Measurements from ENCODE around the gene KDM4C.

The KDM4C gene

GRCh38 chr9:7196467-7196866 is 438.7 kb downstream of the KDM4C start:
- in situ Hi-C loops (cut with MboI; ENCODE audit: low pct_unique_long_range_greater_than_20kb, low sequenced_read_pairs) = no loop called here
- no peak for DNase-seq

DNA sequence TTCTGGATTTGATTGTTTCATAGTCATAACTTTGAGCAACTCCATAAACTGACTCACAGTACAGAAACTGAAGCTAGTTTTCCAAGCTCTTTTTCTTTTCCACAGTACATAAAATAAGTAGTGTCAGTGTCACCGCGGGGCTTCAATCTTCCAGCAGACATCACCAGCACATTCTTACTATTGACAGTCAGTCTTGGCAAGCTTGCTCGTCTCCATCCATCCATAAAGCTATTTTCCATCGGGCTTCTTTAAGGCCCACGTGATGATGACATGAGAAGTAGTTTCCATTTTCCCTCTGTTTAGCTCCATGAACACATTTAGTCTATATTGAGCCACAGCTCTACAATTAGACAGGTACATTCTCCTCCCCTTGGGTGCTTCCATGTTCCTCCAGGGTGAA is 443.4 kb downstream of the KDM4C start:
- DNase-seq = no peak
- in situ Hi-C loops (cut with MboI; ENCODE audit: low pct_unique_long_range_greater_than_20kb, low sequenced_read_pairs) = no loop called here

- no peak for DNase-seq
- in situ Hi-C loops (cut with MboI; ENCODE audit: low pct_unique_long_range_greater_than_20kb, low sequenced_read_pairs) = no loop called here
Observed at GRCh38 chr9:7205806-7206205, 448.0 kb downstream of the KDM4C start.

DNA sequence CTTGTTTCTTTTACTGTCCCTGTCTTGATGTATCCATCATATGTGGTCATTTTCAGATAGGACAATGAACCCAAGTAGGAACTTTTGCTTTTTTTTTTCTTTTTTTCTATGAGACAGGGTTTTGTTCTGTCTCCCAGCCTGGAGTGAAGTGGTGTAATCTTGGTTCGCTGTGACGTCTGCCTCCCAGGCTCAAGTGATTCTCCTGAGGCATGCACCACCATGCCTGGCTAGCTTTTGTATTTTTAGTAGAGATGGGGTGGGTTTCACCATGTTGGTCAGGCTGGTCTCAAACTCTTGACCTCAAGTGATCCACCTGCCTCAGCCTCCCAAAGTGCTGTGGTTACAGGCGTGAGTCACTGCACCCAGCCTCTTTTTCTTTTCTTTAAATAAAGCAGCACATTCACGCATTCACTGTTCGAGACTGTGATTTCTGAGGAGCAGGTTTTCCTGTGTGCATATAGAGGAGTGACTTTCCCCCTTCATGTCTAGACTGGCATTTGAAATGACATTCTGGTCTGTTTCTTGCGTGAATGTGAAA is 448.5 kb downstream of the KDM4C start:
- DNase-seq = no peak
- in situ Hi-C loops (cut with MboI; ENCODE audit: low pct_unique_long_range_greater_than_20kb, low sequenced_read_pairs) = no loop called here

GRCh38 chr9:7209016-7209715 is 451.4 kb downstream of the KDM4C start:
- in situ Hi-C loops (cut with MboI; ENCODE audit: low pct_unique_long_range_greater_than_20kb, low sequenced_read_pairs) = no loop called here
- no peak for DNase-seq

- in situ Hi-C loops (cut with MboI; ENCODE audit: low pct_unique_long_range_greater_than_20kb, low sequenced_read_pairs) = no loop called here
- DNase-seq = no peak
Observed at GRCh38 chr9:7209990-7210389, 452.2 kb downstream of the KDM4C start.

DNA sequence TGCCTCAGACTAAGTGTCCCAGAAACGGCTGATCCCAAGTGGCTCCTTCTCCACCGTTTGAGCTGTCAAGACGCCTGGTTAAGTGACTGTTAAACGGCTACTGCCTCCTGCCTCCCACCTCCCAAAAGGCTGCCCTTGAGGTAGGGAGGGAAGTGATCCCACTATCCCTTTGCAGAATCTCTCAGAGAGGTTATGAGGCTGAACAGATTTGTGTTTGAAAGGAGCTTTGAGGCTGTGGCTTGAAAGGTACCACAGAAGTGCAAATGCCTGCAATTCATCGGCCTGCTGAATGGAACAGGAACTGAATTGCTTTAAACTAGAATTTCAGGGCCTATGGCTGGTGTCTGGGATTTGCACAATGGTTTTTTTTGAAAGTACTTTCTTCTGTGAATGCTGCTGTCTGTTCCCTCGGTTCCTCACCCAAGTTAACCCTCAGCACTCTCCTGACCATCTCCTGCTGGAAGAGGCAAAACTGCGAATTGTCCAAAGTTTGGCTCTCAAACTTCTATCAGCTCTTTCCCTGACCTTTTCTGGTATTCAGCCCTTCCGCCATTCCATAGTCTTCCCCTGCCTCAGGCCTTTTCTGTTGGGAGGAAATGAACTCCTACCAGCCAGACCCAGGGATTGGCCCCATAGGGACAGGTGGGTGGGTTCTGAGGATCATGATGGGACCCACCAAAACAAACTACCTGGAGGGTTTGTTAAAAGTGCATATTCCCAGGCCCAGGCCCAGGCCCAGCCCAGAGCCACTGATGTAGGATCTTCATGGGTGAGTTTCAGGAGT is 453.3 kb downstream of the KDM4C start:
- in situ Hi-C loops (cut with MboI; ENCODE audit: low pct_unique_long_range_greater_than_20kb, low sequenced_read_pairs) = no loop called here
- DNase-seq = no peak

DNA sequence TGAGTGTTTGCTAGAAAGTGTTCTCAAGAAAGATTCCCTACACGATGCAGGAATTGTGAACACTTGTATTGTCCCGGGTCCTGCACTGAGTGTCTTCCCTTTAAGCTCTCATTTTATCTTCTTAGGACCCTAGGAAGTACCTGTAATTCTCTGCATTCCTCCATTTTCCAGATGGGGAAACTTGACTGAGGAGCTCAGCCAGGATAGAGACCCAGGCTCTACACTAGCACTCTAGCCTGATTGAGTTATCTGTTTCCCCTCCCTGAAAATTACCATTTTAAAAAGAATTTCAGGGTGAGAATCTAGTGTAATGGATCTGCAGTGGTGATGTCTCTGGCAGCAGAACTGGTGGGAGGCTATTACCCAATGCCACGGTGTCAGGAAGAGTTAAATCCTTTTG is 453.9 kb downstream of the KDM4C start:
- no peak for DNase-seq
- in situ Hi-C loops (cut with MboI; ENCODE audit: low pct_unique_long_range_greater_than_20kb, low sequenced_read_pairs) = no loop called here

DNA sequence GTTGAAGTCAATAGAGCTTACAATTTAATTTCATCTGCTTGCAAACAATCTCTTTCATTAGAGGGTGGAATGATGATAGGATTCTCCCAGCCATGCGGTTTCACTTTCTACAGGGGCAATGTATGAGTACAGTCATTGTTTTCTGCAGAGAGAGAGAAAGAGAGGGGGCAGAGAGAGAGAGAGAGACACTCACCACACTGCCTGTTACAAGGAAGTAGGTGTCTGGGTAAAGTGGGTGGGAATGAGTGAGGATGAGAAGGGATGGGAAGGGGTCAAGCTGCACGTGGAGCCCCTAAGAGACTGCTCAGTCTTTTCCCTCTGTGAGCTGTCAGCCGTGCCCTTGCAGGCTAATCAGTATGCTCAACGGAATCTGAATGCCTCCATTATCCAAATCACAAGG is 454.3 kb downstream of the KDM4C start:
- in situ Hi-C loops (cut with MboI; ENCODE audit: low pct_unique_long_range_greater_than_20kb, low sequenced_read_pairs) = no loop called here
- DNase-seq = no peak

DNA sequence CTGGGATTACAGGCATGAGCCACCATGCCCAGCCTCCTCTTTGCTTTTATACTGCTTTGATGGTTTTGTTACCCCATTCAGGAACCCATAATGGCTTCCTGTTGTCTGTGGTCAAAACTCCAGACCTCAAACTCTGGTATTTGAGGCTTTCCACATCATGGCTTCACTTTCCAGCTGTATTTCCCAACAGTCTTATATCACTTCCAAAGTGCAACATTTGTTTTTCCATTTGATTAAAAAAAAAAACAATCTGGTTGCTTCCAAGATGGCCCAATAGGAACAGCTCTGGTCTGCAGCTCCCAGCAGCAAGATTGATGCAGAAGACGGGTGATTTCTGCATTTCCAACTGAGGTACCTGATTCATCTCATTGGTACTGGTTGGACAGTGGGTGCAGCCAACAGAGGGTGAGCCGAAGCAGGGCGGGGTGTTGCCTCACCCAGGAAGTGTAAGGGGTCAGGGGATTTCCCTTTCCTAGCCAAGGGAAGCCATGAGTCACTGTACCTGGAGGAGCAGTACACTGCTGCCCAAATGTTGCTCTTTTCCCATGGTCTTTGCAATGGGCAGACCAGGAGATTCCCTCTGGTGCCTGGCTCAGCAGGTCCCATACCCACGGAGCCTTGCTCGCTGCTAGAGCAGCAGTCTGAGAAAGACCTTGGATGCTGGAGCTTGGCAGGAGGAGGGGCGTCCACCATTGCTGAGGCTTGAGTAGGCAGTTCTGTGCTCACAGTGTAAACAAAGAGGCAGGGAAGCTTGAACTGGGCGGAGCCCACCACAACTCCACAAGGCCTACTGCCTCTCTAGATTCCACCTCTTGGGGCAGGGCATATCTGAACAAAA is 458.4 kb downstream of the KDM4C start:
- DNase-seq = peak; percentile 9
- in situ Hi-C loops (cut with MboI; ENCODE audit: low pct_unique_long_range_greater_than_20kb, low sequenced_read_pairs) = no loop called here

GRCh38 chr9:7223981-7224380 is 466.2 kb downstream of the KDM4C start:
- in situ Hi-C loops (cut with MboI; ENCODE audit: low pct_unique_long_range_greater_than_20kb, low sequenced_read_pairs) = no loop called here
- no peak for DNase-seq
